ENCODE data around the gene CD44.

DNA sequence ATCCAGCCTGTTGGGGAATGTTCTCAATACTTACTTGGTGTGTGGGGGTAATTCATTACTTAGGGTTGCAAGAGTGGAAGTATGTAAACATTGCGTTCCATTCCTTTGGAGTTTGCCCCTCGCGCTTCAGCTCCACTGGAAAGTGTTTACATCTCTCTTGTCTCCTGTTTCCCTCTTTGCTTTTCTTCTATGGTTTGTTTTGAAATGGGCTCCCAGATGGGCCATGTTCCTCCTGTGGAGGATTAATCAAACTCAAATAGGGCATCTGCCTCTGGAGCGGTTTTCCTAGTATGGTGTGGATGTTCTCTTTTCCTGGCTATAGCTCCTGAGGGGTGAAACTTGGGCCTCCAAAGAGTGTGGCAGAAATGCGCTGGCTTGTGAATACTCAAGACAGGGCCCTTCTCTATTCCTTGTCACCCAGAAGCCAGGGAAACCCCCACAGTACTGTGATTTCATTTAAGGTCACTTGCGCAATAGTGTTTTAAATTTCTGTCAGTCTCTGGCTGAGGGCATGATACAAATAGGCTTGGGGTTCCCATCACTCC is 51.9 kb downstream of the CD44 start:
- TF ChIP-seq EZH2 (IDR thresholded peaks at IDR 0.05) = no peak
- TF ChIP-seq POLR2AphosphoS5 (IDR thresholded peaks at IDR 0.05; ENCODE audit: borderline replicate concordance, low read depth, low read length) = no peak

All from SK-N-MC (cell line).